H9 (cell line): Measurements from ENCODE around the gene AFAP1. TPM values are rescaled to one million over a fixed set of nuclear protein-coding genes. Genes with fewer than 3 reads are reported as not detected.

Source experiments
- DNase-seq: peaks from one replicate; pipeline ENCODE4 v3.0.0-alpha.2; 2017
- H2AFZ ChIP-seq: one replicate; pipeline ENCODE4 v1.6.1; 2013; ENCODE audit warnings: mild to moderate bottlenecking, low read length, control low read depth, moderate library complexity
- H2AK5ac ChIP-seq: 2 replicates; pipeline ENCODE4 v1.6.1; 2013; ENCODE audit warnings: low read length, control low read depth, mixed read lengths; ENCODE audit not compliant: insufficient read length
- H2BK120ac ChIP-seq: one replicate; pipeline ENCODE4 v1.6.1; 2013; ENCODE audit warnings: low read depth, mild to moderate bottlenecking, low read length, control low read depth, inconsistent platforms; ENCODE audit not compliant: poor library complexity, severe bottlenecking
- H2BK12ac ChIP-seq: 2 replicates; pipeline ENCODE4 v1.6.1; 2013; ENCODE audit warnings: low read length, control low read depth, mixed read lengths, low read depth; ENCODE audit not compliant: insufficient read length
- H2BK15ac ChIP-seq: 2 replicates; pipeline ENCODE4 v1.6.1; 2013; ENCODE audit warnings: low read depth, low read length, control low read depth
- H2BK20ac ChIP-seq: one replicate; pipeline ENCODE4 v1.6.1; 2013; ENCODE audit warnings: low read depth, mild to moderate bottlenecking, low read length, control low read depth, inconsistent platforms; ENCODE audit not compliant: poor library complexity, severe bottlenecking
- H2BK5ac ChIP-seq: 2 replicates; pipeline ENCODE4 v1.6.1; 2013; ENCODE audit warnings: low read length, control low read depth, mixed read lengths; ENCODE audit not compliant: insufficient read length
- H3K14ac ChIP-seq: 2 replicates; pipeline ENCODE4 v1.6.1; 2013; ENCODE audit warnings: low read length, control low read depth; ENCODE audit not compliant: insufficient read depth
- H3K18ac ChIP-seq: 2 replicates; pipeline ENCODE4 v1.6.1; 2013; ENCODE audit warnings: low read depth, mild to moderate bottlenecking, mixed read lengths, low read length, control low read depth; ENCODE audit not compliant: insufficient read length
- H3K23ac ChIP-seq: 2 replicates; pipeline ENCODE4 v1.6.1; 2013; ENCODE audit warnings: low read length, control low read depth, mixed read lengths, low read depth; ENCODE audit not compliant: insufficient read length
- H3K23me2 ChIP-seq: 2 replicates; pipeline ENCODE4 v1.6.1; 2013; ENCODE audit warnings: low read depth, mild to moderate bottlenecking, mixed read lengths, low read length, control low read depth; ENCODE audit not compliant: insufficient read length, poor library complexity, severe bottlenecking
- H3K27ac ChIP-seq: 2 replicates; pipeline ENCODE4 v1.5.1; 2013; ENCODE audit warnings: low read length, control low read depth, mixed read lengths, low read depth; ENCODE audit not compliant: insufficient read length
- H3K27me3 ChIP-seq: 2 replicates; pipeline ENCODE4 v1.6.1; 2013; ENCODE audit warnings: low read length, control low read depth, inconsistent platforms; ENCODE audit not compliant: insufficient read depth
- H3K4ac ChIP-seq: 2 replicates; pipeline ENCODE4 v1.6.1; 2013; ENCODE audit warnings: low read depth, mild to moderate bottlenecking, control low read depth, inconsistent platforms, low read length, moderate library complexity
- H3K4me1 ChIP-seq: 2 replicates; pipeline ENCODE4 v1.6.1; 2013; ENCODE audit warnings: low read length, control low read depth, inconsistent platforms; ENCODE audit not compliant: insufficient read depth
- H3K4me2 ChIP-seq: 2 replicates; pipeline ENCODE4 v1.6.1; 2013; ENCODE audit warnings: low read length, control low read depth, mixed read lengths; ENCODE audit not compliant: insufficient read length, insufficient read depth
- H3K56ac ChIP-seq: 2 replicates; pipeline ENCODE4 v1.6.1; 2013; ENCODE audit warnings: low read depth, mild to moderate bottlenecking, mixed read lengths, low read length, control low read depth; ENCODE audit not compliant: insufficient read length
- H3K79me1 ChIP-seq: 2 replicates; pipeline ENCODE4 v1.6.1; 2013; ENCODE audit warnings: low read depth, mild to moderate bottlenecking, moderate library complexity, low read length, control low read depth, inconsistent platforms; ENCODE audit not compliant: insufficient read depth, poor library complexity, severe bottlenecking
- H3K79me2 ChIP-seq: 2 replicates; pipeline ENCODE4 v1.6.1; 2013; ENCODE audit warnings: low read length, control low read depth, inconsistent platforms; ENCODE audit not compliant: insufficient read depth
- H3K9ac ChIP-seq: 2 replicates; pipeline ENCODE4 v1.6.1; 2013; ENCODE audit warnings: low read length, control low read depth, mixed read lengths; ENCODE audit not compliant: insufficient read length; ENCODE audit errors: extremely low read depth
- H3K9me3 ChIP-seq: one replicate; pipeline ENCODE4 v1.6.1; 2013; ENCODE audit warnings: low read depth, low read length, inconsistent platforms; ENCODE audit not compliant: control insufficient read depth
- H3T11ph ChIP-seq: one replicate; pipeline ENCODE4 v1.6.1; 2013; ENCODE audit warnings: mild to moderate bottlenecking, low read length, control low read depth, inconsistent platforms
- H4K20me1 ChIP-seq: one replicate; pipeline ENCODE4 v1.6.1; 2013; ENCODE audit not compliant: control insufficient read depth, insufficient read length, insufficient read depth
- H4K5ac ChIP-seq: 2 replicates; pipeline ENCODE4 v1.6.1; 2013; ENCODE audit warnings: low read depth, mild to moderate bottlenecking, mixed read lengths, low read length, control low read depth; ENCODE audit not compliant: insufficient read length
- H4K8ac ChIP-seq: replicated peaks from 2 replicates; pipeline ENCODE4 v1.6.1; 2013; ENCODE audit warnings: low read length, control low read depth, mixed read lengths, low read depth; ENCODE audit not compliant: insufficient read length
- H4K91ac ChIP-seq: 2 replicates; pipeline ENCODE4 v1.6.1; 2013; ENCODE audit warnings: low read depth, mild to moderate bottlenecking, moderate library complexity, mixed read lengths, low read length, control low read depth; ENCODE audit not compliant: insufficient read length
- H3K27ac Mint-ChIP-seq, 3 experiments: 2 replicates in 2 of 3; 3 replicates in 1 of 3; pipeline ENCODE4 v1.8.0; 2020 to 2021; ENCODE audit warnings: mixed read lengths in 3 of 3, mild to moderate bottlenecking in 1 of 3, moderate library complexity in 1 of 3
- H3K27me3 Mint-ChIP-seq: 2 replicates; pipeline ENCODE4 v1.8.0; 2021; ENCODE audit warnings: low read depth, mild to moderate bottlenecking, moderate library complexity, mixed read lengths
- H3K36me3 Mint-ChIP-seq, 3 experiments: 2 replicates in 2 of 3; 3 replicates in 1 of 3; pipeline ENCODE4 v1.8.0; 2020 to 2021; ENCODE audit warnings: low read depth in 3 of 3, mixed read lengths in 3 of 3; ENCODE audit not compliant: insufficient read depth in 1 of 3
- H3K4me1 Mint-ChIP-seq, 2 experiments: 2 replicates each; pipeline ENCODE4 v1.8.0; 2020; ENCODE audit warnings: mixed read lengths in 2 of 2
- H3K4me3 Mint-ChIP-seq, 2 experiments: 2 replicates in 1 of 2; 3 replicates in 1 of 2; pipeline ENCODE4 v1.8.0; 2020 to 2021; ENCODE audit warnings: mild to moderate bottlenecking in 2 of 2, mixed read lengths in 2 of 2, moderate library complexity in 1 of 2
- H3K9me3 Mint-ChIP-seq, 2 experiments: 2 replicates in 1 of 2; 3 replicates in 1 of 2; pipeline ENCODE4 v1.8.0; 2020; ENCODE audit warnings: mild to moderate bottlenecking in 2 of 2, mixed read lengths in 2 of 2, moderate library complexity in 1 of 2
- CTCF ChIP-seq: fragments of 200-600 bp; sonication (generic); conservative IDR thresholded peaks from 3 replicates; pipeline ENCODE4 v1.8.0; 2021; ENCODE audit warnings: antibody characterized with exemption, mild to moderate bottlenecking
- WGBS: extraction: QIAGEN DNeasy Blood & Tissue Kit; methylation state at CpG from one replicate; pipeline ENCODE4 v1.1.7; 2013; ENCODE audit warnings: missing lambda C conversion rate, low lambda C conversion rate, mixed read lengths; ENCODE audit not compliant: insufficient read length; ENCODE audit errors: extremely low coverage; 5-methylcytosine and 5-hydroxymethylcytosine counted together
- total RNA-seq: library from RNA; stranded (reverse); gene quantifications from 2 replicates; pipeline ENCODE4 v1.2.1, GENCODE V29; 2021

Gene AFAP1
- total RNA-seq, 1 experiment from 2014 or later = 6.5 TPM

- WGBS = no CpG with 5 or more reads among the region's 33 CpGs
Measured at GRCh38 chr4:7719354-7720174, 220.1 kb downstream of the AFAP1 start.

More at GRCh38 chr4:7719354-7720174, 220.1 kb downstream of the AFAP1 start:
- Histone ChIP-seq H3K79me2 (no peaks in the 10 kb centered on the region), H3K9ac (no peak overlapping the region), H4K5ac (no peak overlapping the region), H3K9me3 (no peaks in the 10 kb centered on the region), H2BK20ac (no peak overlapping the region), H2BK15ac (no peak overlapping the region), H3K27ac (no peak overlapping the region), H3T11ph (no peak overlapping the region), H2BK120ac (no peak overlapping the region), H3K27me3 (0 out of 2 replicates have a peak, but pooled peaks cover 3% of the 10 kb centered on the region), H3K14ac (no peak overlapping the region), H3K4me1 (no peaks in the 10 kb centered on the region), H4K8ac (no peak overlapping the region), H3K79me1 (no peaks in the 10 kb centered on the region), H3K23me2 (no peaks in the 10 kb centered on the region), H4K91ac (no peak overlapping the region), H3K56ac (no peak overlapping the region), H2BK12ac (no peak overlapping the region), H3K4me2 (no peak overlapping the region), H2AFZ (no peak overlapping the region), H3K4ac (no peak overlapping the region), H2BK5ac (no peak overlapping the region), H3K23ac (no peak overlapping the region), H4K20me1 (no peaks in the 10 kb centered on the region), H2AK5ac (no peak overlapping the region), H3K18ac (no peak overlapping the region)
- TF ChIP-seq CTCF = peak; percentile 92
- Mint-ChIP-seq H3K27me3 (peaks cover 58% of the 10 kb centered on the region), H3K9me3 (peaks cover 5 to 7% of the 10 kb centered on the region in 2 experiments; a peak in 2 of 5 replicates), H3K4me3 (no peak overlapping the region), H3K36me3 (peaks cover 0 to 7% (median 2%) of the 10 kb centered on the region in 3 experiments; a peak in 3 of 7 replicates), H3K27ac (no peak overlapping the region), H3K4me1 (peaks cover 18% of the 10 kb centered on the region in 2 experiments)
- DNase-seq = peak; percentile 79
